ENCODE measurements around the gene TRAF3IP3.

The TRAF3IP3 gene, protein sequence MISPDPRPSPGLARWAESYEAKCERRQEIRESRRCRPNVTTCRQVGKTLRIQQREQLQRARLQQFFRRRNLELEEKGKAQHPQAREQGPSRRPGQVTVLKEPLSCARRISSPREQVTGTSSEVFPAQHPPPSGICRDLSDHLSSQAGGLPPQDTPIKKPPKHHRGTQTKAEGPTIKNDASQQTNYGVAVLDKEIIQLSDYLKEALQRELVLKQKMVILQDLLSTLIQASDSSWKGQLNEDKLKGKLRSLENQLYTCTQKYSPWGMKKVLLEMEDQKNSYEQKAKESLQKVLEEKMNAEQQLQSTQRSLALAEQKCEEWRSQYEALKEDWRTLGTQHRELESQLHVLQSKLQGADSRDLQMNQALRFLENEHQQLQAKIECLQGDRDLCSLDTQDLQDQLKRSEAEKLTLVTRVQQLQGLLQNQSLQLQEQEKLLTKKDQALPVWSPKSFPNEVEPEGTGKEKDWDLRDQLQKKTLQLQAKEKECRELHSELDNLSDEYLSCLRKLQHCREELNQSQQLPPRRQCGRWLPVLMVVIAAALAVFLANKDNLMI

DNA sequence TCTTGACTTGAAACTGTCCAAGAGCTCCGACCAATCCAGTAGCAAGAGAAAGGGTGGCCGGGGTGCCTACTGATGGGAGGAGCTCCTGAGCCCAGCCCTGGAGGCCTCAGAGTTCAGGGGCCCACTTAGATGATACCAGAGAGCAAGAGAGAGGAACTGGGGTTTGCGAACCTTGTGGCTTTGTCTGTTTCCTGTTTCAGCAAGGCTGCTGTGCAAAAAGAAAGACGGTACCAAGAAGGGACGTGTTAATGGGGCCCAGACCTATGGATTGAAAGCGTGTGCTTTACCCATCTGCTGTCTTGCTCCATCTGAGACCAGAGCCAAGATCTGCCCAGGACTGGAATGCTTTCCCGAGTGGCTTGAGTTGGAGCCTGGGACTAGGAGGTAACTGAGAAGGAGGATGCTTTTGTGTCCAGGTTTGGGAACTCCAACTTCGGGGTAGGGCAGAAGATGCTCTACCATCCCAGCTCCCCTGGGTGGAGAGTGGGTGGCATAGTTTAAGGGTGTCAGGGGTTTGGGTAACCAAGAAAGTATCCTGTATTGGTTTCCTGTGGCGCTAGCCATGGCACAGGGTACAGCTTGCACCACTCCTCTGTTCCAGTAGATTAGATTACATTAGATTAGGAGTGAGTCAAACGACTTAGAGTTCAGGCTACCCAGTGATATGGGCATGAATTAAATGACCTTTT, at the start of gene TRAF3IP3:
TRAF3IP3 (plus strand) TSS at position 128 of the 689 bp plus-strand sequence. CDS start 3,987 bp downstream, outside the sequence.
- peak; percentile 71 to 75 for DNase-seq (ENCODE audit: low read depth in 2 of 2)

DNA sequence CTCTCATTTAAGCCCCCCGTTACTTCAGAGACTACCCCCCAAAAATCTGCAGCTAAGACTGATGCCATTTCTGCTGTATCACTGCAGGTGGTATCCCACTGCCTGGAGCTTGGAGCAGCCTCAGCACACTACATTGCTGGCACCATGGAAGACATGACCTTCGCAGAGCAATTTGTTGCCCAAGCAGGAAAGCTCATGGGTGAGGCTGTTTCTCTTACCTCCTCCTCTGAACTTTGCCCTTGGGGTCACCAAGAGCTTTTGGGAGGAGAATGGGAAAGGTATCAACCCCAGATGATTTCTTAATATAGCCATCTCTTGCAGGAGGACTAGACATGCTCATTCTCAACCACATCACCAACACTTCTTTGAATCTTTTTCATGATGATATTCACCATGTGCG, 49.2 kb upstream of the TRAF3IP3 start:
- DNase-seq (ENCODE audit: low read depth in 2 of 2), result no peak

DNA sequence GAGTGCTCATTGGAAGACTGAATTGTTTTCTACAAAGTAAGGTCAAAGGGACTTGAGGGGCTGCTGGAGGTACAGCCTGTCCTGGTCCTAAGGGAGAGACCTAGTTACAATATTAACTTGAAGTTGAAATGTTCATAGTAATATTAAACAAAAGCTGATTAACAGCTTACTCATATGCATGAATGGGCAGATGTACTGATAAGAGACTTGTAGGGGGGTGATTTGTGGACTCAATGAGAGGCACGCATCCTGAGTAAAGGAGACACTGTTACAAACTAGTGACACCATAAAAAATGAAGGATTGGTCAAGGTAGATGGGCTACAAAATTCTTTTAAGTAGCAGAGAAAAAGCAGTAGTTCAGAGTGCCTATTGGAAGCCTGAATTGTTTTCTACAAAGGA, 48.5 kb upstream of the TRAF3IP3 start:
- DNase-seq (ENCODE audit: low read depth in 2 of 2), result no peak

DNA sequence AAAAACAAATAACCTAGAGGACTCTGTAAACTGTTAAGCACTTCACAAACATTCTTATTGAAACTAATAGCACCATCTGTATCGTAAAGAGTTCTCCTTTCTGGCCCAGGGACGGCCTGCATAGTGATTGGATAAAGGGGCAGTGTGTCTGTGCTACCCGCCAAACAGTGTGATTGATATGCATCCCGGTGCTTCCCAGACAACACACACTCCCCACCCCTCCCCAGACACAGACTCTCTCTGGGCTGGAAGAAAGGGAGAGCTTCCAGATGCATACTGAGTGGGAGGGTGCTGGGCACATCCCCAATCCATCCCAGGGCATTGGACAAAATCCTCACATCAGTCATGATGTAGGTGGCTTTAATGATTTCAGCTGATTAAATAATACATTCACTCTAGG, 47.6 kb upstream of the TRAF3IP3 start:
- DNase-seq (ENCODE audit: low read depth in 2 of 2), result no peak

DNA sequence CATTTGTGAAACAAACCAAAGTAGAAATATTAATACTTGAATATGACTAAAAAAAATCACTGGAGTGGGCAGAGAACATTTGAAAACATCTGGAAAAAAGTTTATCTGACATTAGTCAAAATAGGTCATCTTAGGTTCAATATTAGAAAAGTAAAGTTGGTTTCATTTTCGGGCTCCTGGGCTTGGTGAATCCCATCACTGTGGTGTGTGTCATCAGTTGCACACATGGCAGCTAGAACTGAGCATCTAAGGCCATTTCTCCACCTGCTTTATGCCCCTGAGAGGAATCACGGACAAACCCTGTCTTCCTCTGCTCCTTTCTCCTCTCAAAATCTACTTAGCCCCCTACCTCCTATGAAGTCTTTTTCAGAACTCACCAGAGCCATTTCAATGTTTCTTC, 45.8 kb upstream of the TRAF3IP3 start:
- DNase-seq (ENCODE audit: low read depth in 2 of 2), result no peak

DNA sequence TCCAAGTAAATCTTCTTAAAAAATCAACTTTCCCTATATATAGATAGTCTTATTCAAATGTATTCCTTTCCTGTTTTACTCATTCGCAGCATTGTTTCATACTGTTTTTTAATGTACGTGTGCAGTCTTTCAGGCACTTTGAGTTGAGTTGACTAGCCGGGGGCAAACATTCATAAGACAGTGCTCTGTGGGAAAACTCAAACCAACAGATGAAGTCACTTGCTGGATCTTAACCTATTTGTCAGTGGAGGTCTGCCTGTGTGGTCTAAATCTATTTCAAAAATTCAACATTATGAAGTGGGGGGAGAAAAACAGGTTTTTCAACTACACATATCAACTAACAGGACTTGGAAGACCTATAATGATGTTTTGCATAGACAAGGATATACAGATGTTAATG, 45.0 kb upstream of the TRAF3IP3 start:
- no peak for DNase-seq (ENCODE audit: low read depth in 2 of 2)

DNA sequence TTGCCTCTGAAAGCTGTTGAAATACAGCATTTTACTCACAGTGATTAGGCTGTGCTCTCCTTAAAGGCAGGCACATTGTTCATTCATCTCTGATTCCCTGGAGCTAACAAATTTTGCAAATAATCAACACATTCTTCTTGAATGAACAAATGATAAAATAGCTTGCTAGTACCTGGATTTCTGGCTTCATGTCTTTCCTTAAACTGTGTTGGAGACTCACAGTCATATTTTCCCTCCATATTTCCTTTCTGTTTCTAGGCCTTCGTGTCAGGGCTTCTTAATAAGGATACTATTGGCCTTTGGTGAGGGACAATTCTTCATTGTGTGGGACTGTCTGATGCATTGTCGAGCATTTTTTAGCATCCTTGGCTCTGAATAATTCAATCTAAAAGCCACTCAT, 41.5 kb upstream of the TRAF3IP3 start:
- no peak for DNase-seq (ENCODE audit: low read depth in 2 of 2)

DNA sequence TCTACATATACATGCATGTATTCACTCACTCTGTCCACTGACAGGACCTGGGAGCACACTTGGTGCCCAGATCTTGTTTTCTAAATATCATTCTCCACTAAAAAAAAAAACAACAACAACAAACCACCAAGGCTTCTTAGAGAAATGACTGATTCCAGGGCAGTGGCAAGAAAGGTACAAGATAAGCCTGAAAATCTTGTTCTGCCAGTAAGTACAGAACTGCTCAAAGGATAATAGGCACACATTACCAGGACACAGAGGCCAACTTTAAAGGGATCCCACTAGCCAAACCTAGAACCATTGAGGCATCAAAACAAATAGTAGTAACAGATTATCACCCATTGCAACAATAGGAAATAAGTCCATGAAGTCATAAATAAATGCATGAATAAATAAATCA, 40.5 kb upstream of the TRAF3IP3 start:
- DNase-seq (ENCODE audit: low read depth in 2 of 2), result no peak

DNA sequence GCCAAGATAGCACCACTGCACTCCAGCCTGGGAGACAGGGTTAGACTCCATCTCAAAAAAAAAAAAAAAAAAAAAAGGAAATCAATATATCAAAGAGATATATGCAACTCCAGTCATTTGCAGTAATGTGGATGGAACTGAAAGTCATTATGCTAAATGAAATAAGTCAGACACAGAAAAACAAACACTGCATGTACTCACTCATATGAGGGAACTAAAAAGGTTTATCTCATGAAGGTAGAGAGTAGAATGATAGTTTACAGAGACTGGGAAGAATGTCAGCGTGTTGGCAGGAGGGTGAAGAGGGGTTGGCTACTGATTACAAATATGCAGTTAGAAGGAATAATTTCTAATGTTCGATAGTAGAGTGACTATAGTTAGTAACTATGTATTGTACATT, 38.0 kb upstream of the TRAF3IP3 start:
- DNase-seq (ENCODE audit: low read depth in 2 of 2), result no peak

DNA sequence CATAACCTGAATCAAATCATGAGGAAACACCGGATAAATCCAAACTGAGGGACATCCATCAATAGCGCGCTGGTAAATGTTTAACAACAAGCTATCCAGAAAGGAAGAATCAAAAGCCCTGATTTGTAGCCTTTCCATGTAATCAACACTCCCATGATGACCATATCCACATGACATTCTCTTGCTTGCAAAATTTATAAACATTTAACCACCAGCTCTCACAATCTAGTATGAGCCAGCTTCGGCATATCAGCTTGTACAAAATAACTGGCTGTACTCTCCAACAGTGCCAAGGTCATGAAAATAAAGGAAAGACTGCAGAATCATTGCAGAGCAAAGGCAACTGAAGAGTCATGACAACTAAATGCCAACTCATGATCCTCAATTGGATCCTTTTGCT, 35.5 kb upstream of the TRAF3IP3 start:
- DNase-seq (ENCODE audit: low read depth in 2 of 2), result no peak

DNA sequence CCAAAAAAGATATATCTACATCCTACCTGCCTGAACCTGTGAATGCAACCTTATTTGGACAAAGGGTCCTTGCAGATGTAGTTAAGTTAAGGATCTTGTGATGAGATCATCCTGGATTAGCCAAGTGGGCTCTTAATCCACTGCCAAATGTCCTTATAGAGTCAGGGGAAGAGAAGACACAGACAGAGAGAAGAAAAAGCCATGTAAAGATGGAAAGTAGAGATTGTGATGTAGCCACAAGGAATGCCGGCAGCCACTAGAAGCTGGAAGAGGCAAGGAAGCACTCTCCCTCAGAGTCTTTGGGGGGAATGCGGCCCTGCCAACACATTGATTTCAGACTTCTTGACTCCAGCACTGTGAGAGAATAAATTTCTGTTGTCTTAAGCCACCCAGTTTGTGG, 35.0 kb upstream of the TRAF3IP3 start:
- DNase-seq (ENCODE audit: low read depth in 2 of 2), result no peak

DNA sequence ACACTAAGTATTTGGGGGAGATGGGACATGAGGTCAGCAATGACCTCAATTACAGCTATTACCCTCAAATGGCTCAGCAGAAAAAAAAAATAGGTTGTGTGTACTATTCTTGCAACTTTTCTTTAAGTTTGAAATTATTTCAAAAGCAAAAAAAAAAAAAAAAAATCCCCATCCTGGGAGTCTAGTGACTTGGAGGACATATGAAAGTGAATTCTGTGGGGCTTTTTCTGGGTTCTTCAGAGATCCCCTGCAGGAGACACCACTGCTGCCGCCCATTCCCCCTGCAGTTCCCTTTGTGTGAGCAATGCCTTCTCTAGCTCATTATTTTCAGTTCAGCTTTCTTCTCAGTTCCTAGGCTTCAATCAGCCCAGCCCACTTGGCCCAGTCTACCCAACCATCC, 34.5 kb upstream of the TRAF3IP3 start:
- DNase-seq (ENCODE audit: low read depth in 2 of 2), result no peak

DNA sequence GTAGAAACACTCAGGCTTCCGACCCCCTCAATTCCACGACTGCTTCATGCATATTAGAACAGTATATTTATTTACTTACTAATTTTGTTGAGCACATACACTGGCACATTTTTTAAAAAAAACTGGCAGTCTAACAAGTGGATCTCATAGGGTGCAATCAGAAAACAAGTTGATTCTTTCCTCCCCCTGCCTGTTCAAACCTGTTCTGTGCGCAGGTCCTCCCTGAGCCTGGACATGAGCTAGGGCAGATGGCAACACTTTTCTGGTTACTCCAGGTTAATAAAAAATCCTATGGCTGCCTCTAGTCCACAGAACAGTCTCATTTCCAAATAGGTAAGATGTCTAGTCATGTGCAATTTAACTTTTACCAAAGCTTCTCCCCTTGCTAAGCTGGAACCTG, 32.6 kb upstream of the TRAF3IP3 start:
- DNase-seq (ENCODE audit: low read depth in 2 of 2), result no peak

DNA sequence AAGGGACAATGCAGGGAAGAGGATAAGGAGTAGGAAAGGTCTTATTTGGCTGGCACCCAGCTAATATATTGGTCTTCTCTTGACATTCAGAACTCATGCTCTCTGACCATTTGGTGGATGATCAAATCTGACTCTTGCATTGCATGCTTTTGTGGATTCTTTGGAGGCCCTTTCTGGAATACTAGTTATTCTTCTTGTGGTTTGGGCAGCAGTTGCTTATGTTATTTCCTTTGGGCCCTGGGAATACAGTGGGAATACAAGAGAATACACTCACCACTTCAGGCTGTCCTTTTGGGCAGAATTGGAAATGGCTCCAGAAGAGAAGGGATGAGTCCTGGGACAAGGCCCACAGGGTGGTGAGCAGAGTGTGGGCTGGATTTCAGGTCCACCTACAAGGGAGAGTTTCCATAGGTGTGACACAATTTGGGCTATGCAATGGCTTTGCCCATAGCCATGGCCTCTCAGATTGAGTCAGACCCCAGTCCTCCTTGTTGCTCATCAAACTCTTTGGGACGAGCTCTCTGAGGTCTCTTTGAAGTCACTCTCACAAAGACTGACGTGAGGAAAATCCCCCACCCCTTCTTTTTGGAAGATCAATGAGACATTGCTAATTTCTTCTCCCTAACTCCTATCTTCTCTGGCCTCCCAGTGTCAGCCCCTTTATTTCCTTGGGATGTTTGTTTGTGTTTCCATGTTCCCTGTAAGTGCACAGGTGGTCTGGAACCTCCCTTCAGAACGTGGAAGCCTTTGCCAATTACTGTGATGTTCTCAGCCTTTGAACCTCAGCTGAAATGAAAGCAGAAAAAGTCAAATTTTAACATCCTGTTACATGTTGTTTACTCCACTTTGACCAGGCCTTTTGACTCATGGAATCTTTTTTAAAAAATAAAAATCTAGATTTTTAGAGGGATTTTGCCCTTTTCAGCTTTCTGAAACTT, 31.8 kb upstream of the TRAF3IP3 start:
- peak; percentile 46 to 48 for DNase-seq (ENCODE audit: low read depth in 2 of 2)

DNA sequence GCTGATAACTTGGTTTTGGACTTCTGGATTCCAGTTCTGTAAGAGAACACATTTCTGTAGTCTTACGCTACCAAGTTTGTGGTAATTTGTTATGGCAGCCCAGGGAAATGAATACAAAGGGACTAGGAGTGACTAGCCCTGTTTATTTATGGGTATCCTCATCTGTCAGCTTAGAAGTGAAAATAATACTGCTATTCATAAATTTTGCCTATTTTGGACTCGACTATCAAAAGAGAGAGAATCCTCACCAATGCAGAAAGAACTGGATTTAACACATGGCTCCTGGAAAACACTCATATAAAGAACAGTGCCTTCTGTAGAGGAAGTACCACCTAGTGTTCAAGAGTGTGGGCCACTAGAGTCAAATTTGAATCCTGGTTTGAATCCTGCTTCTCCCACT, 28.6 kb upstream of the TRAF3IP3 start:
- DNase-seq (ENCODE audit: low read depth in 2 of 2), result no peak

DNA sequence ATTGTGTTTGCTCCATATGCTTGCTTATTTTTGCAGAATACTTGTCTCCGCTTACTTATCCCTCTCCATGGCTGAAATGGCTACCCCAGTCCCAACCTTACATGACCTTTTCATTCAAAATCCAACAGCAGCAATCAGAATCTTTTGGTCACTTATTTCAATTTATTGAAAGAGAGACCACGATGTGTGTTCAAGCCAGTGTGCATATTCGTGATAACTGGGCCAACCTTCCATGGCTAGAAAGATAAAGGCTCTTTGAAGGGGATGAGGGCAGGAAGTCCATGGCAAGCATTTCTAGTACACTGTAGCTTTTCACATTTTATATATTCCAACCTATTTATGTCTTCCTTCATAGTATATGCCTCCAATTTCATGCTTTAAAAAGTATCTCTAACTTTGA, 28.1 kb upstream of the TRAF3IP3 start:
- no peak for DNase-seq (ENCODE audit: low read depth in 2 of 2)

DNA sequence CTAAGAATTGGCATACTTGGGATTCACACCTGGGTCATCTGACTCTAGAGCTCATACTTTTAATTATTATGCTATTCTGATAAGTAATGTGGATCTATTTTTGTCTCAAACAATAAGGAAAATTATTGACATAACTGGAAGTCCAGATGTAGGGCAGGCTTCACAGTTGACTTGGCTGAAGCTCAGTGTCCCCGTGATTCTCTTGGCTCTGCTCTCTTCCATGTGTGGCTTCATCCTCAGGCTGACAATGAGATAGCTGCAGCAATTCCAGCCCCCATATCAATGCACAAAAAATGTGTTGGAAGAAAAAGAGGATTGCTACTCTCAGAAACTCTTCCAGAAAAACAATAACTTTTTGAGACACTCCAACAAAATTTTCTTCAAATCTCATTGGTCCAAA, 27.4 kb upstream of the TRAF3IP3 start:
- no peak for DNase-seq (ENCODE audit: low read depth in 2 of 2)

DNA sequence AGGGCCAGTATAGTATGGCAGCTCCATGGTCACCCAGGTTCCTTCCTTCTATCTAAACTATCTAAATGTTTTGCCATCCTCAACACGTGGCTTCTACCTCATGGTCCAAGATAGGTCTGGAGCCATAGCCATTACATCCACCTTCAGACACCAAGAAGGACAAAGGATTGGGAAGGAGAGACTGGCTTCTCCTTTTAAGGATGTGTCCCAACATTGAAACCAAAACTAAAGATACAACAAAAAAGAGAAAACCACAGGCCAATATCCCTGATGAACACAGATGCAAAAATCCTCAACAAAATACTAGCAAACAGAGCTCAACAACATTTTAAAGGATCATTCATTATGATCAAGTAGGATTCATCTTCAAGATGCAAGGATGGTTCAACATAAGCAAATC, 26.4 kb upstream of the TRAF3IP3 start:
- DNase-seq (ENCODE audit: low read depth in 2 of 2), result no peak

DNA sequence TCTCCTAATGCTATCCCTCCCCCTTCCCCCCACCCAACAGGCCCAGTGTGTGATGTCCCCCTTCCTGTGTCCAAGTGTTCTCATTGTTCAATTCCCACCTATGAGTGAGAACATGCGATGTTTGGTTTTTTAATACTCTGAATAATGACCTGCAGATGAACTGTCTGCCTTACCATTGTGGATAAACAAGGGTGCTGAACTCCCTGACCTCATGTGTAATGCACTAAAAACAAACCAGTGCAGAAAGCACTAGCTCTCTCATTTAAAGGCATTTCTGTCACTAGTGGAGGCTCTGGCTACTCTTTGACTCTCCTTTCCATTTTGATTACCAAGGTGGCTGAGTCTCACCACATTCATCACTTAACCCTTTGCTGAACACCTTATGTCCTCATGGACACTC, 23.1 kb upstream of the TRAF3IP3 start:
- DNase-seq (ENCODE audit: low read depth in 2 of 2), result no peak

DNA sequence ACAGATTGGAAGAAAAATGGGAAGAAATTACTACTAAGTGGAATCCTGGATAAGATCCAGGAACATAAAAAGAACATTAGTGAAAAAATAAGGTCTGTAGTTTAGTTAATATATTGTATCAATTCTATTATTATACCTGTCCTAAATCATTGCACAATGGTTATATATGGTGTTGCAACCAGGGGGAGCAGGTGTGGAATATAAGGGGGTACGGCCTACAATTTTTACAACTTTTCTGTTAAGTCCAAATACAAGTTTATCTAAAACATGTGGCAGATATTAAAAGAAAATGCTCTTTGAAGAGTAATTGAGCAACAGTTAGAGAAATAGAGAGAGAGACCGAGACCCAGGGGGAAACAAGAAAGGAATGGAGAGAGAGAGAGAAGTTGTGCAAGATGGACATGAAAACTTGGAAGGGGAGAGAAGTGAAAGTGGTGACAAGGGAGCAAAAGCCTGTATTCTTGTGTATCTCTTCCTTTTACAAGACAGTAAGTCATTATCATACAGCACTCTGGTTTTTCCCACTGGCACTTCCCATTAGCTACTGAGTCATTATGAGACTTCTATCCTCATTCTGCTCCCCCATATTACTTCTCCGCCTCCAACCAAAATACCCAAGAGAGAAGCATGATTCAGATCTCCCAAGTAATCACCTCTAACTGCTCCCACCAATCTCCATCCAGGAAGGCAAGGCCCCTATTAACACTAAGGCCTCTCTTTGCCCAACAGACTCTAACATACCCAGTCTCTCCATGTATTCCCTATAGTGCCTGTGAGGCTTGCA, 22.3 kb upstream of the TRAF3IP3 start:
- no peak for DNase-seq (ENCODE audit: low read depth in 2 of 2)

DNA sequence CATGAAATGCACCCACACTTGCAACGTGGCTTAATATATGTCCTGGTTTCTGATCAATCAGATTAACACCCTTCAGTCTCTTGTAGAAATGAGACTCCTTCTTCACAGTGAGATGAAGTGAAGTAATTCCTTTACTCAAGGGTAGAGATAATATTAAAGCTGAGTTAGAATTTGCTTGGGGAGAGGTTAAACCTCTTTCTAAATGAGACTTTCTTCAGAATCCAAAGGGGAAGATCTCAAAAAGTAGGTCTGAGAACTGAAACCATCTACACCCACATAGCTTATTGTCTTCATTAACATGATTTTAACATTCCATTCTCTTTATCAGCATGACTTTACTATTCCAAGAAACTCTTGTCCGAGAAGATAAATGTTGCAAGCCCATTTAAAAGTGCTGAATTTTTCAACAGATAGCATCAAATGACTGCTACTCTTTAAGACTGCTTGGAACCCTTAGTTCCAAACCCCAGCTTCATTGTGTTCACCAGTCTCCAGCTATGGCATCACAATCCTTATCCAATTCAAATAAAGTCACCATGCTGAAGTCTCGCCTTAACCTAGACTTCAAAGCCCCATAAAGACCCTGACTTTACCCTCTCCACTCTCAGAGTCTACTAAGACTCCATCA, 19.2 kb upstream of the TRAF3IP3 start:
- DNase-seq (ENCODE audit: low read depth in 2 of 2), result no peak

Measured in stimulated activated CD4-positive, alpha-beta T cell treated with anti-CD3 and anti-CD28 coated beads, Interleukin-15, amount 100 ng/mL, for 48 hours (primary cell).